SHP77 treated with DMSO at 0.1 percent for 48 hours (cell line): ENCODE data around the gene TP53I13.
"Not testable (repeated sequence)": the region's sequence is repeated elsewhere in the genome, so short reads cannot be mapped to it uniquely, and the experiment has no call there.

Experiments
- DNase-seq: peaks from one replicate; lab custom pipeline; 2025; lab: John Stamatoyannopoulos, UW

Gene TP53I13, protein sequence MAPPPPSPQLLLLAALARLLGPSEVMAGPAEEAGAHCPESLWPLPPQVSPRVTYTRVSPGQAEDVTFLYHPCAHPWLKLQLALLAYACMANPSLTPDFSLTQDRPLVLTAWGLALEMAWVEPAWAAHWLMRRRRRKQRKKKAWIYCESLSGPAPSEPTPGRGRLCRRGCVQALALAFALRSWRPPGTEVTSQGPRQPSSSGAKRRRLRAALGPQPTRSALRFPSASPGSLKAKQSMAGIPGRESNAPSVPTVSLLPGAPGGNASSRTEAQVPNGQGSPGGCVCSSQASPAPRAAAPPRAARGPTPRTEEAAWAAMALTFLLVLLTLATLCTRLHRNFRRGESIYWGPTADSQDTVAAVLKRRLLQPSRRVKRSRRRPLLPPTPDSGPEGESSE

DNA sequence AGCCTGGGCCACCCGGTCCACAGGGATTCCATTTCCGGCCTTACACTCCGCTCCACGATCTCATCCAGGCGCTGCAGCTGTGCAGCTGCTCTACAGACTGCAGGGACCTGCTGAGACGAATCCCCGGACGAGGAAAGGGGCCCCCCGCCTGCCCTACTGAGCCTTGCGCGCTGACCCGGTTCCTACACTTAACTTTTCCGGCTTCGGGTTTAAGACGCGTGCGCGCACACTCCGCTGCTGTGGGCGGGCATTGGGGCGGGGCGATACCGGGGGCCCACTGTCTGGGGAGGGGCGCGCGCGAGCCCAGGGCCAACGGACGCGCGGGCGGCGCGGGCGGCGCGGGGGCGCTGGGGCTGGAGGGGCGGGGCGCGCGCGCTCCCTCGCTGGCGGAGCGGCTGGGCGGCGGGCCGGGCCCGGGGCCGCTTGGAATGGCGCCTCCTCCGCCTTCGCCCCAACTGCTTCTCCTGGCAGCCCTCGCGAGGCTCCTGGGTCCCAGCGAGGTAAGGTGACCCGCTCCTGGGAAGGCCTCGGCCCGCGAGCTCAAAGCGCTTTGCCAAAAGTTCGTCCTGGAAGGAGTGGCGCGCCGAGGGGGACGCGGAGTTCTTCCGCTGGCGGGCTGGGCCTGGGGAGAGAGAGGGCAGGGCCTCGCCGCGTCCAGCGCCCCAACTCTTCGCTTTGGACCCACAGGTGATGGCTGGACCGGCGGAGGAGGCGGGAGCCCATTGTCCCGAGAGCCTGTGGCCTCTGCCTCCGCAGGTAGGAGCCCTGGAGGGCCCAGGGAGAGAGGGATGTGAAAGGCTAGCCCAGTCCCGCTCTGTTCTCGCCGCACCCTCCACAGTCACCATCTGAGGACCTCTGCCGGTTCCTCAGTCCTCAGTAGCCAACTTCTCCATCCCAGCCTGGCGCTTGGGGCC lies at the start of gene TP53I13:
Gene TP53I13 (plus strand): TSS at position 371 of the 914 bp plus-strand sequence. CDS start 58 bp downstream, at position 429.
- peak; percentile 35 for DNase-seq

DNA sequence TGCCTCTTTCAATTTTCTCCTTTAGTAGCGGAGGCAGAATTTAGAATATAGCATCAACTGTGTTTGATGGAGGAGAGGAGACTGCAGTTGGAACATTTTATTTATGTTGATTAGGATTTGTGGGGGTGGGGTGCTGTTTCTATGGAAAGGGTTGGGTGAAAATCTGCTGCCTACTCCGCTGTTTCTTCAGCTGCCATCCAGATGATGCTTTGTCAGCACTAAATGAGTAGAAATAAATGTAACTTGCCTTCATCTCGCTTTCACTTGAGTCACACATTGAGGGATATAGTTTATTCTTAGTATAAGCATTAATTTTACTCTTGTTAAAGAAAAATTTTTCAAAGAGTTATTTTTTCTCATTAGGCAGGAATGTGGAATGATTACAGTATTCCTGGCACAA lies 43.8 kb upstream of the TP53I13 start:
- no peak for DNase-seq

DNA sequence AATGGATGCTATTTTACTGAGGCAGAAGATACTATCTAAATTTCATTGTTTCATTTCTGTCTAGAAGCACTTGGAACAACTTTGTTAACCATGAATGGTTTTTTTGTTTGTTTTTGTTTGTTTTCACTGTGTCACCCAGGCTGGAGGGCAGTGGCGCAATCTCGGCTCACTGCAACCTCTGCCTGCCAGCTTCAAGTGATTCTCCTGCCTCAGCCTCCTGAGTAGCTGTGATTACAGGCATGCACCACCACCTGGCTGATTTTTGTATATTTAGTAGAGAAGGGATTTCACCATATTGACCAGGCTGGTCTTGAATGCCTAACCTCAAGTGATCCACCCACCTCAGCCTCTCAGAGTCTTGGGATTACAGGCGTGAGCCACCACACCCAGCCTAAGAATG lies 42.2 kb upstream of the TP53I13 start:
- no peak for DNase-seq

DNA sequence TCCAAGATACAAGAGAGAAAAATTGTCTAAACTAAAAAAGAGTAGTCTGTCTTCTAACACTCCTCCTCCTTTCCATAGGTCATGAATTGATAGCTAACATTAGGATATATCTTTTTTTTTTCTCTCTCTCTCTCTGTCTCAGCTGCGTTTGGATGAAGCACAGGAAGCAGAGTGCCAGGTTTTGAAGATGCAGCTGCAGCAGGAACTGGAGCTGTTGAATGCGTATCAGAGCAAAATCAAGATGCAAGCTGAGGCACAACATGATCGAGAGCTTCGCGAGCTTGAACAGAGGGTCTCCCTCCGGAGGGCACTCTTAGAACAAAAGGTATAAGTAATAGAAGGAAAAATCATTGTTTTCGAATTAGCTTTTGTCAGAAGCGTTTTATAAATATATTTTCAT lies 34.5 kb upstream of the TP53I13 start:
- no peak for DNase-seq

DNA sequence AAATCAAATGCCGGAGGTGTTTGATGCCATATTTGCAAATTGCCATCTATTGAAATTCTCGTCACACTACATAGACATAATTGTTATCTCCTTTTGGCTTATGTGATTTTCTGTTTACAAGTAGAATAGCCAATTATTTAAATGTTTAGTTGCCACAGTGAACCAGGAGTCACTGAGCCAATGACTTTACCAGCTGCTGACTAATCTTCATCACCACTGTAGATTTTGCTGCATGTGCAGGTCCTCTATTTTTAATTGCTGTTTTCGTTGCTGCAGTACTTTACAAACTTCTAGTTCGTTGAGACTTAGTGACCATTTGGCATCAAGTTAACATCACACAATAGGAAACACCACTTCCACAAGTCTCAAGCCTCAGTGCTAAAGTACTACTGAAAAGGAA lies 24.4 kb upstream of the TP53I13 start:
- no peak for DNase-seq

DNA sequence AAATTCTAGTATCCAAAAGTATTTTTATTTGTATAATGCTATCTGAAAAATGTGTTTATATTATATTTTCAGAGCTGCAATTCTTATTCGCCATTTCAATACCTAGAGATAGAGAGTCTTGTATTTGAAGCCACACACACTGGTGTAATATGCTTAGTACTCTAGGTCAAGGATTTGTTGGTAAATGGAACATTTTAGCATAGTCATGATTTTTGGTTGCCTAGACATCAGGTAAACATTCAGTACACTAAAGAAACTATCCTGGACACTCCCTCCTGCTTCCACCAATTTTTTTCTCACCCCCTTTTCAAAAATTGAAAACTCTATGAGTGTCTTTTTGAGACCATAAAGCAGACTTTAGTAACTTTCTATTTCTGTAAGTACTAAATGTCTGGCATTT lies 22.4 kb upstream of the TP53I13 start:
- DNase-seq, result no peak

DNA sequence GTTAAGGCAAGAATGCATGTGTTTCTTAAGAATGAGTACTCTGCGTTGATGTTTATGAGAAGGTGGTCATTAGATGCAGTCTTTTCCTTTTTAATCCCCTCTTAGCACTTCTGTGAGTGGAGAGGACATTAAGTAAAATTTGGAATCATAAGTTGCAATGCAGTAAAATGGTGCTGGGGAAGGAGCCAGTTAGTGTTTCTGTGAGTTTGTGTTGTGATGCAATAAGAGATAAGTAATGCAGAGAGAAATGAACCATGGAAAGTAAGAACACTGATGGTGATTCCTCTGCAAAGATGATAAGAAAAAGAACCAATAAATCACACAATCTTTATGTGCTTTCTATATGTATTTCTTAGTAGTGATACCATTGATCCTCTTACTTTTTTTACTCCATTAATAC lies 21.7 kb upstream of the TP53I13 start:
- no peak for DNase-seq

DNA sequence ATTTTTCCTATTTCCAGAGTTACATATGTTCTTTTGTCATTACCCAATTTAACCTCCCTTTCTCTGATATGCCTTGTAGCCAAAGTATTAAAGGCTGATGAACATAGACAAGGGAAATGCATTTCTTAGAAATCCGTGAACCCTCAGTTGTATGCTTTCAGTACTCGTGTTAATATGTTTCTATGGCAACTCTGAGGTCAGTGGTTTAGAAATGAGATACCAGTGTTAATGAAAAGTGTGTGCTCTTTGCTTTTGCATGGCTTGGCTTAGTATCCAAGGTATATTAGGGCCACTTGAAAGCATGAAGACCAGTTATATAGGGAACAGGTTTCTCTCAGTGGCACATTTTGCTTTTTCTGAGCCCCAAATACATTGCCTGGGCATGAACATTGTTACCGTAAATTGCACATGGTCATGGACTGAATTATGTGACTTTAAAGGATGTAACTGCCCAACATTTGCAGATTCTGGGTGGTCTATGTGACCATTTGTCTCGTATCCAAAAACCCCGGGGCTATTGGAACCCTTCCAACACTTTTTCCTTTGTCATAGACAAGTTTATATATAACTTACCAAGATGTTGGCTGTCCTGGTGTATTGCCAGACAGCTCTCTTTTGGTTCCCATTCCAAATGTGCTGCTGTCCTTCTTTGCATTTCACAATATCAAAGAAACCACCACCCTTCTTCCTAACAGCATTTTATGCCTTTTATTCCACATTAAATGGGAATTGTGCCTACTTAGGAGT lies 19.2 kb upstream of the TP53I13 start:
- no peak for DNase-seq

DNA sequence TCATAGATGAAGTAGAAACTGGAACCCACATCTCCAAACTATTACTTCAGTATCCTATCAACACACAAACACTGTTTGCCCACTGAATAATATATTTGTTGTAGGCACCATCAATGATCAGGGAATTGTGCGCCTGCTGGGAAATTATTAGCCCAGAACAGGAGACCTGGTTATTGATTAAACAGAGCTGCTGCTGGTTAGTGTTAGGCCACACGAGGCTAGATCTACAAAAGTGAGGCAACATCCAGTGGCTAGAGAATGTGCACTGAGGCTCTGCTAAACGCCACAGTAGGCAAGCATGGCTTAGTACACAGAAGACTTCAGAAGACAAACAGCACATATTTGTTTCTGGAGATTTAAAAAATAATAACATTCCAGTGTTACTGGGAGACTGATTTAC lies 12.7 kb upstream of the TP53I13 start:
- no peak for DNase-seq

DNA sequence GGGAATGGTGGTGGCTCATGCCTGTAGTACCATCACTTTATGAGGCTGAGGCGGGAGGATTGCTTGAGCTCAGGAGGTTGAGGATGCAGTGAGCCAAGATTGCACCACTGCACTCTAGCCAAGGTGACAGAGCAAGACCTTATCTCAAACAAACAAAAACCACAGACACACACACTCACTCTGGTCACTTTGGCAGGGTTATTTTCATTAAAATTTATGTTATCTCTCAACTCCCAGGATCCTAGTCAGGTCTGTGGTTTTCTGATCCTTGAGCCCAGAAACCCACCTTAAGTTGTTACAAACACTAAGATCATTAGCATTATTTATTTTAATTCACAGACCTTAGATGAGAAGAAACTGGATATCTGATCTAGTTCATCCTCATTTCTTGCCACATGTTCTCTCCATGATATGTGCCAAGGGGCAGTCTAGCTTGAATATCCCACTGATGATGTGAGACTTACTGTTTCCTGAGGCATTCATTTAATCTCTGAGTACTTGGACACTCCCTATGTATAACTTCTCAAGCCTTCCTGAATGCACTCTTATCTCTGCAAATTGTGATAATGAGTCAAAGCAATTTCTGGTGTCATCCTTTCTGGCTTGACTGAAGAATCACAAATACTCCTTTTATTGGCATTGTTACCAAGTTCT lies 11.3 kb upstream of the TP53I13 start:
- DNase-seq, result no peak

DNA sequence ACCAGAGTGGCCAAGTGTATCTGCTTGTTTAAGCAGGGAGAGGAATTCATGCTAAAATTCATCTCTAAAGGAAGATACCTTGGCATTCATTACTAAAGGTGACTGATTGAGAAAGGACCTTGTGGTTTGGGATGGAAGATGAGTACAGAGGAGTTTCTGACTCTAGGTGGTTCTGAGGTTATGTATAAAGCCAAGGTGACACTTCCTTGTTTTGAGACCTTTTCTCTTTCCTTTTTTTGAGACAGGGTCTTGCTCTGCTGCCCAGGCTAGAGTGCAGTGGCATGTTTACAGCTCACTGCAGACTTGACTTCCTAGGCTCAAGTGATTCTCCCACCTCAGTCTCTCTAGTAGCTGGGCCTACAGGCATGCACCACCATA lies 10.8 kb upstream of the TP53I13 start:
- DNase-seq, result no peak

DNA sequence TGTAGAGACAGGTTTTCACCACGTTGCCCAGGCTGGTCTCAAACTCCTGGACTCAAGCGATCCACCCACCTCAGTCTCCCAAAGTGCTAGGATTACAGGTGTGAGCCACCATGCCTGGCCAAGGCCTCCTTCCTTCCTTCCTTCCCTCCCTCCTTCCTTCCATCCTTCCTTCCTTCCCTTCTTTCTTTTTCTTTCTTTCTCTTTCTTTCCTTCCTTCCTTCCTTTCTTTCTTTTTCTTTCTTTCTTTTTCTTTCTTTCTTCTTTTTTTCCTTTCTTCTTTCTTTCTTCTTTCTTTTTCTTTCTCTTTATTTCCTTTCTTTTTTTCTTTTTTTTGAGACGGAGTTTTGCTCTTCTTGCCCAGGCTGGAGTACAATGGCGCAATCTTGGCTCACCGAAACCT lies 10.4 kb upstream of the TP53I13 start:
- not testable (repeated sequence) for DNase-seq

DNA sequence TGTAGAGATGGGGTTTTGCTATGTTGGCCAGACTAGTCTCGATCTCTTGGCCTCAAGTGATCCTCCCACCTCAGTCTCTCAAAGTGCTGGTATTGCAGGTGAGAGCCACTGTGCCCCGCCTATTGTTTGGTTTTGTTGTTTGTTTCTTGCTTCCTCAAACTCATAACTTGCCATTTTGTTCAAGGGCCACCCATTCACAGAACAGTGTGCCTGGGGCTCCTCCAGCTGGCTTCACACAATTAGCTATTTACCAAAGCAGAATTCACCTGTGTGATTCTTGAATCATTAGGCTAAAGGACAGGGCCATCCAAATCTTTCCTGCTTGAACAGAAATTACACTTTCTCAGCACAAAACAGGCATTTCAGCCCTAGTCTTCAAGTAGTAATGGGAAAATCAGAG lies 8.9 kb upstream of the TP53I13 start:
- DNase-seq, result no peak

DNA sequence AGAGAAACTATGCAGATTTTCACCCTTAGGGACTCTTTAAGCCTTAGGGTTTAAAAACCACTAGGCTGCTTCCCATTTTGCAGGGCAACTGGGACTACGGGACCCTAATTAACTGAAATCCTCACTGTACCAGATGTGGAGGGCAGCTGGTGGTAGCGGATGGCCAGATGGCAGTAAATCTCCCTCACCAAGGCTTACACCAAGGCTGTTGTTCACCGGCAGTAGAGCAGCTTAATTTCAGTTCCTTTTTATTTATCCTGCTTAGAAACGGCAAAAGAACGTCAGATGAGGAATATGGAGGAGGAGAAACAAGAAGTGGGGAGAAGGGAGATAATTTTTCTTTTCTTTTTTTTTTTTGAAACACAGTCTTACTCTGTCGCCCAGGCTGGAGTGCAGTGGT lies 8.2 kb upstream of the TP53I13 start:
- DNase-seq, result no peak

DNA sequence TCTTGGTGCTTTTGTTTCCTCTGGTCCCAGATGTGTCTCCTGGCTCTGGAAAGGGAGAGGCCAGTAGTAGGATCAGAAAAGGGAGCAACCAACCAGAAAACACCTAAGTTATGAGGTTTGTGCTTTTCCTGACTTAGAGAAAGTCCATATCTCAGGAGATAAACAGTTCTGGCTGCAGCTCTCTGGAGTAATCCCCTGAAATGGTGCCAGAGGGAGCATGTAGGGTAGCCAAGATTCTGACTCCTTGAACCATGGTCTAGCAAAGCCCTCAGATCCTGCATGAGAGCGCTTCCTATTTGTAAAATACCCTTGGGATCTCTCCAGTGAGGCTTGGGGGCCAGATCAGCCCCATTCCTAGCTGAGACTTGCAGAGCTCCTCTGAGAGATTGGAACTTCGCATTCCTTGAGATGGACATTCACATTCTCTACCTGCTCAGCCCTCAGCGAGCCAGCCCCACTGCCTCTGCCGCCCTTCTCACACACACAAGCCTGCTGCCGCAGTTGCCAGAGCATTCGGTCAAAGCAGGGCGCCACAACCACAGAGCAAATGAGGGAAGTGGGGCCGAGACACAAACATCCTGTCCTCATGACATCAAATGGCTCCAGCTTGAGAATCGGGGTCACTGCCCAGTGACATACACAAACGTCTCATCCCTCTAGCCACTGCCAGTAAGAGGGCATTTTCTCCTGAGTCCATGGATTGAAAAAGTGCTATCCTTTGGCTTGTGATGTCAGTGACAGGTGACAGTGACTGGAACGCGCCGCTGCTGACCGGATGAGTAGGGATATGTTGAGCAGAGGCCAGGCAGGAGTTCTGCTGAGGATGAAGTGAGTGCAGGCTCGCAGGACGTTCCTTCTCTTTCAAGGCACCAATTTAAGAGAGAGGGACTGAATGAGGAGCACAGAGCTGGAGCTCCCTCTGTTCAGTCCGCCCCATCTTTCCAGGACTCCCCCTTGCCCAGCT lies 6.7 kb upstream of the TP53I13 start:
- DNase-seq, result no peak

DNA sequence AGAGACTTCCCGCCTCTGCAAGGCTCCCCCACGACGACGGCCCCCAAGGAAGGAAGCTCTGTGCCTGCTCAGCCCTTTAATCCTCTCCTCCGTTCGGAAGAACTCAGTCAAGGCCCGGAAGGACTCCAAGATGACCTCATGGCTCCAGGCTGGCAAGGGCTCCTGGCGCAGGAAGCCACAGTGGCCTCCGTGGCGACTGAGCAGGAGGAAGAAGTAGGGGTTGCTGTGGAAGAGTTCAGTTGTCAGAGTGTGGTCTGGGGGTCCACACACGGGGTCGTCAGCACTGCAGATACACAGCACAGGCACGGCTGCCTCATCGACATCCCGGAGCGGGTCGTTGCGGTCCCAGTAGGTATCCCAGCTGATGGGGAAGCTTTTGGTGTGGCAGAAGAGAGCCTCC lies 5.9 kb upstream of the TP53I13 start:
- no peak for DNase-seq

DNA sequence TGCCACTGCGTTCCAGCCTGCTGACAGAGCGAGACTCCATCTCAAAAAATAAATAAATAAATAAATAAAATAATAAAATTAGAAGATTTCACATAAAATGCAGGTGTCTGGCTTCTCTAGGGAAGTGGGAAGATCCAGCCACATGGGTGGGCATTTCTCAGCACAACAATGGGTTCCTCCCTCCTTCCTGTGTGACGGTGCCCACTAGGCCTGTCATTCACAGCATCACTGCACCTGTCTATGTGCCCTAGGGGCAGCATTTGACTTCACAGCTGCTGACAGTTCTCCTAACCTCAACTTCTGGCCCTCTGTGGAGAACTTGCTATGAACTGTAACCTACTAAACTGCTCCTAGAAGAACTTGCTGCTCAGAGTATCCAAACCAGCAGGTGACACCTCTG lies 4.7 kb upstream of the TP53I13 start:
- no peak for DNase-seq

DNA sequence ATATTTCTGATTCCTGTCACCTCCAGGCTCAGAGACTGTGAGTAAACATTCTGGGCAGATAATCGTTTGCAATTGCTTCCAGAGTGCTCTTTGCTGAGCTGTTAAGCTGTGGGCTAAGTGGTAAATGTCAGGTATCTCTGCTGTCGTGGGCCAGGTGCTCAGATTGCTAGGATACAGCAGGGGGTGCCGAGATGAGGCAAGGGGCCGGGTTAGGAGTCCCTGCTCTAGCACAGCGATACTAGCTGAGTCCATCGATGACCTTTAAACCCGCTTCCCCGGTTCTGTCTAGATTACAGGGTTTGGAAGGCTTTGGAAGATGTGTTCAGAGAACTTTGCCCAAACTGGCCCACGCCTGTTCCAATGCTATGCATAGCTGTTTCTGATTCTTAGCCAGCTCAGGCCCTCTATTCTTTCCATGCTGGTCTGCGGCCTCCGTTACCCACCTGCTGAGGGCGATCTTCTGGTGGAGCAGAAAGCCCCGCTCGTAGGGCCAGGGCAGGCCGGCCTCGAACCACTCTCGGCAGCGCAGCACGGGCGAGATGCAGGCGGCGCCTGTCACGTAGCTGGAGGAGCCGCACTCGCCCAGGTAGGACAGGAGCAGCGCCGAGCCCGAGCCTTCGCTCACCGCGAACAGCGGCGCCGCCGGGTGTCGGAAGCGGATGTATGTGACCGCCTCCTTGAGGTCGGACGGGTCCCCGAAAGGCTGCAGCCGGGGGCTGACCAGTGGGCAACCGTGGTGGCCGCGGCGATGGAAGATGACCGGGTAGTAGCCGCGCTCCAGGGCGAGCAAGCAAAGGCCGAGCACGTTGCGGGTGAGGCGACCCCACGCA lies 2.6 kb upstream of the TP53I13 start:
- peak; percentile 10 for DNase-seq

DNA sequence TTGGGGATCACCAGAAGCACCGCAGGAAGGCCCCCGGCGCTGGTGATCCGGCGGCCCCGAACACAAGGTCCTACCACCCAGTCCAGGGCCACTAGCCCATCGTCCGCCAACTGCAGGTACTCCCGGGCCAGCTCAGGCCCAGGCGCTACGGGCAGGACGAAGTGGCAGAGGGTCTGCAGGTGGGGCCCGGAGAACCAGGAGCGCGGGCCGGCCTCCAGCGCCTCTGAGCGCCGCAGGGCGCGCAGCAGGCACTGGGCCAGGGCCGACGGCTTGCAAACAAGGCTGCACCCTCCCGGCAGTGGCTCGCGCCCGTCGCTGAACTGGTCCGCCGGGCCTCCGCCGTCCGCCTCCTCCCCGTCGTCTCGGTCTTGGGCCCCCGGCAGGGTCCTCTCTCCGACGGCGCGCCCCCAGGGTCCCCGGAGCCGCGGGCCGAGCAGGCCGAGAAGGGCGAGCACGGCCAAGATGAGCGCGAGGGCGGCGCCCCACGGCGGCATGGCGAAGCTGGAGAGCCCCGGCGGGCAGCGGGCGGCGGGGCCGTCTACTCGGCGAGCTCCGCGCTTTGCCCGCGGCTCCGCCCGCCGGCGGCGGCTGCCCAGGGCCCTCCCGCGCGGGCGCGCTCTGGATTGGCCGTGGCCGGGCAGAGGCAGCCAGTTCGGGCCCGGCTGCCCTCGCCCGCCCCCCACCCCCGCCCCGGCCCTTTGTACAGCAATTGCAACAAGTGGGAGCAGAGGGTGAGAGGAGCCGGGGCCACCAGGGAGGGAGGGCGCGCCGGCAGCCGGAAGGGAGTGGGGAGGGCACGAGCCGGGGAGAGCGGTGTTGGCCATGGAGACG lies 1.8 kb upstream of the TP53I13 start, which contains the start of gene ABHD15:
Gene ABHD15 (minus strand): TSS at position 565 of the 831 bp plus-strand sequence. CDS start 71 bp downstream, at position 494.
- peak; percentile 33 for DNase-seq
